K562 (cell line): Measurements from ENCODE around the gene AHI1. TPM values are rescaled to one million over a fixed set of nuclear protein-coding genes. Genes with fewer than 3 reads are reported as not detected.

Experiments used
- ATAC-seq: fragments of 200-7000 bp; cut with Tn5 transposase; 3 replicates; pipeline ENCODE4 v1.9.1; 2020; ENCODE audit warnings: moderate library complexity
- BruUV-seq: library from RNA; stranded (reverse); fragments of 400-500 nt; replicated peaks from 2 replicates; lab custom pipeline; 2021; lab: Mats Ljungman, UMichigan
- CTCF ChIA-PET: fragments of 300-600 bp; formaldehyde crosslinking; extraction: SDS; loops from one replicate; lab custom pipeline; 2021; ENCODE audit warnings: low intra/inter-chr PET ratio; lab: Yijun Ruan, JAX
- POLR2A ChIA-PET: fragments of 300-600, 350-650 bp; sonication (Branson Sonifier 250); formaldehyde crosslinking; extraction: SDS; loops from one replicate; lab custom pipeline; 2021; ENCODE audit warnings: antibody characterized with exemption, inconsistent platforms; lab: Yijun Ruan, JAX
- DNase-seq, 4 experiments: peaks; one replicate each; pipeline versions ENCODE4 v3.0.0 to v3.0.0-alpha.2; 2011 to 2018; ENCODE audit warnings: low spot score in 3 of 4, mixed read lengths in 3 of 4; ENCODE audit errors: extremely low read depth in 1 of 4
- FAIRE-seq: peaks from 2 replicates; lab custom pipeline; 2011; peaks lifted over from hg19 to GRCh38; lab: Jason Lieb, UNC
- H2AFZ ChIP-seq: 2 replicates; pipeline ENCODE4 v1.6.0; 2011; ENCODE audit warnings: low read depth, low read length, control low read depth, inconsistent platforms
- H3K27ac ChIP-seq: fragments of 200-600 bp; 3 replicates; pipeline ENCODE4 v1.8.0; 2011; ENCODE audit warnings: low read depth, mild to moderate bottlenecking, control low read depth, inconsistent platforms, low read length, moderate library complexity, mixed read lengths; ENCODE audit errors: extremely low read depth
- H3K27me3 ChIP-seq, 2 experiments: fragments of 300-600 bp in 1 of 2; 2 replicates in 1 of 2; 3 replicates in 1 of 2; pipeline versions ENCODE4 v1.6.0 to v1.8.0; 2011; ENCODE audit warnings: inconsistent platforms in 2 of 2, low read length in 2 of 2, mild to moderate bottlenecking in 1 of 2, mixed read lengths in 1 of 2, moderate library complexity in 1 of 2; ENCODE audit not compliant: control insufficient read depth in 2 of 2, insufficient read depth in 2 of 2
- H3K36me3 ChIP-seq: fragments of 300-600 bp; 3 replicates; pipeline ENCODE4 v1.8.0; 2011; ENCODE audit warnings: mild to moderate bottlenecking, low read length, inconsistent platforms; ENCODE audit not compliant: control insufficient read depth, insufficient read depth
- H3K4me1 ChIP-seq, 2 experiments: fragments of 200-600 bp in 1 of 2; replicated peaks in 1 of 2; 2 replicates in 1 of 2; 3 replicates in 1 of 2; pipeline versions ENCODE4 v1.5.1 to v1.8.0; 2011; ENCODE audit warnings: inconsistent platforms in 2 of 2, low read length in 2 of 2, mild to moderate bottlenecking in 1 of 2, mixed read lengths in 1 of 2, moderate library complexity in 1 of 2; ENCODE audit not compliant: control insufficient read depth in 2 of 2, insufficient read depth in 2 of 2
- H3K4me2 ChIP-seq: 2 replicates; pipeline ENCODE4 v1.6.1; 2011; ENCODE audit warnings: low read length, control low read depth, inconsistent platforms, mixed read lengths; ENCODE audit not compliant: insufficient read depth
- H3K4me3 ChIP-seq: fragments of 200-600 bp; sonication (generic), shearing (Covaris generic); 2 replicates; pipeline ENCODE4 v1.5.1; 2016; ENCODE audit warnings: control low read depth, inconsistent platforms
- H3K79me2 ChIP-seq: fragments of 200-600 bp; 3 replicates; pipeline ENCODE4 v1.8.0; 2011; ENCODE audit warnings: low read length, inconsistent platforms; ENCODE audit not compliant: control insufficient read depth, insufficient read depth
- H3K9ac ChIP-seq, 2 experiments: 2 replicates each; pipeline versions ENCODE4 v1.6.0 to v1.6.1; 2011; ENCODE audit warnings: low read depth in 2 of 2, low read length in 2 of 2, control low read depth in 1 of 2, inconsistent platforms in 1 of 2, mild to moderate bottlenecking in 1 of 2, mixed read lengths in 1 of 2; ENCODE audit not compliant: insufficient read depth in 1 of 2
- H3K9me1 ChIP-seq: one replicate; pipeline ENCODE4 v1.6.0; 2011; ENCODE audit warnings: inconsistent platforms, mild to moderate bottlenecking, low read length, moderate library complexity; ENCODE audit not compliant: control insufficient read depth, insufficient read depth
- H3K9me3 ChIP-seq: replicated peaks from 2 replicates; pipeline ENCODE4 v1.5.1; 2011; ENCODE audit warnings: low read depth, low read length, inconsistent platforms; ENCODE audit not compliant: control insufficient read depth, insufficient read depth
- H4K20me1 ChIP-seq: replicated peaks from 2 replicates; pipeline ENCODE4 v1.6.1; 2011; ENCODE audit warnings: low read length, inconsistent platforms, mixed read lengths; ENCODE audit not compliant: control insufficient read depth, insufficient read depth
- BCOR ChIP-seq: fragments of 450-650 bp; IDR thresholded peaks from 2 replicates; pipeline ENCODE4 v1.6.1; 2016
- CBX5 ChIP-seq: IDR thresholded peaks from 2 replicates; pipeline ENCODE4 v1.6.1; 2014; ENCODE audit warnings: low read depth, borderline replicate concordance
- CHD1 ChIP-seq: fragments of 200-600 bp; sonication (generic); IDR thresholded peaks from one replicate; pipeline ENCODE4 v1.6.1; 2012; ENCODE audit warnings: mild to moderate bottlenecking, moderate library complexity, low read length, inconsistent platforms
- FOXJ3 ChIP-seq: sonication (generic); formaldehyde crosslinking; IDR thresholded peaks from 2 replicates; pipeline ENCODE4 v1.4.0; 2020; ENCODE audit warnings: mild to moderate bottlenecking, missing genetic modification reagents
- NONO ChIP-seq, 2 experiments: fragments of 200-400 bp in 1 of 2; fragments of 450-650 bp in 1 of 2; formaldehyde crosslinking in 1 of 2; IDR thresholded peaks; 2 replicates each; pipeline ENCODE4 v1.6.1; 2017; ENCODE audit warnings: low read depth in 2 of 2, mild to moderate bottlenecking in 2 of 2, moderate library complexity in 2 of 2, low read length in 1 of 2
- SPI1 ChIP-seq: IDR thresholded peaks from 2 replicates; pipeline ENCODE4 v1.6.1; 2011; ENCODE audit warnings: low read depth, low read length, control low read depth, borderline replicate concordance
- ZKSCAN8 ChIP-seq: fragments of 200-800 bp; sonication (Bioruptor generic); IDR thresholded peaks from 2 replicates; pipeline ENCODE4 v1.6.1; 2016; ENCODE audit warnings: missing genetic modification characterization, missing compliant biosample characterization
- ZNF274 ChIP-seq: IDR thresholded peaks from 2 replicates; pipeline ENCODE4 v1.6.1; 2011; ENCODE audit warnings: low read depth, mild to moderate bottlenecking, low read length, moderate library complexity, borderline replicate concordance
- WGBS: fragments of 100-300 bp; shearing (Covaris generic); methylation state at CpG from one replicate; pipeline ENCODE4 v1.1.6; 2016; ENCODE audit warnings: low coverage, mixed read lengths; ENCODE audit not compliant: insufficient coverage; ENCODE audit errors: missing lambda C conversion rate; 5-methylcytosine and 5-hydroxymethylcytosine counted together
- in situ Hi-C: fragments of 300-500 bp; cut with MboI; formaldehyde crosslinking; loops from 4 replicates; pipeline ENCODE4 v1.15.0; 2018; ENCODE audit warnings: inconsistent platforms, mixed read lengths
- intact Hi-C: fragments of 100-400 bp; cut with micrococcal nuclease; formaldehyde crosslinking; loops from 2 replicates; pipeline ENCODE4 v1.14.2; 2022
- polyA plus RNA-seq, 8 experiments: library from polyadenylated mRNA; depleted of rRNA in 4 of 8; stranded (reverse) in 5 of 8; unstranded in 3 of 8; fragments of >200 nt; fragmentation: Nextera tagmentation in 2 of 8; fragmentation: Illumina TruSeq in 1 of 8; extraction: Ambion mirVana in 2 of 8; extraction: Trizol in 1 of 8; gene quantifications; 2 replicates each; pipeline versions ENCODE4 v1.2.1 to v1.2.3, GENCODE V29; 2011 to 2014; ENCODE audit warnings: inconsistent platforms in 1 of 8, missing spikeins in 1 of 8
- total RNA-seq, 7 experiments: library from RNA; depleted of rRNA in 6 of 7; stranded (reverse); fragments of >200 nt in 6 of 7; fragmentation: Illumina TruSeq in 2 of 7; extraction: Trizol in 2 of 7; gene quantifications; 2 replicates each; pipeline versions ENCODE4 v1.2.1 to v1.2.3, GENCODE V29; 2011 to 2021; ENCODE audit warnings: low replicate concordance in 1 of 7

AHI1 gene
- total and polyA plus RNA-seq, 9 of the 15 experiments (the other 6 are each of a cell fraction or from before 2014, with no cell fraction given) = 24.7 to 54.9 (median 32.2) TPM

DNA sequence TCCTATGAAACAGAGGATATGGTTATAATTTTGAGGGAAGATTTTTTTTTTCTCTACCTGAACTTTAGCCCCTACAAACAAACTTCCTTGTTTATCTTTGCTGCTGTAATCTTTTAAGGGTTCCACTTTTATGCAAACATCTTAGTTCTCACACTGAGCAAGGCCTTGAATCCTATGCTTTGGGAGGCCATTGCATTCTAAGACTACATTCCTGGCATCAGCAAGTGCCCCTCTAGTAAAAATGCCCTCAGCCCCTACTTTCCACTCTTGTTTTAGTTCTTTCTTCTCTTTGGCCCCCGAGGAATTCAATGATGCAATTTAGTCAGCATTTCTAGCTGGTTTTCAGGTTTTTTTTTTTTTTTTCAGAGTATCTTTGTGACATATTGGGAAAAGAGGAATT lies 8.1 kb upstream of the AHI1 start:
- H3K79me2 ChIP-seq = no peaks in the 10 kb centered on the region
- 6% methylated on average over 1 of the region's 1 CpG for WGBS
- TF ChIP-seq CBX5 = no peak
- 0 out of 2 replicates have a peak, but pooled peaks have one; percentile 11 for TF ChIP-seq ZKSCAN8 (CRISPR knock-in tag)
- no peak for FAIRE-seq
- no peaks in the 10 kb centered on the region for H3K27me3 ChIP-seq
- CTCF ChIA-PET = interaction anchor here (0.7 to 2.5 kb wide), 5 partner anchors 31 to 812 kb away, joined by 3 to 12 read pairs (median 5); no protein-coding TSS in a partner anchor
- no peak for ATAC-seq
- no peaks in the 10 kb centered on the region for H3K9me1 ChIP-seq
- H3K27ac ChIP-seq = no peak overlapping the region
- DNase-seq = no peak
- no peak overlapping the region for H3K4me3 ChIP-seq
- POLR2A ChIA-PET = no interaction called here
- in situ Hi-C loops = no loop called here
- no peak overlapping the region for H3K4me2 ChIP-seq
- intact Hi-C loops = loop anchor here (1.0 to 10.0 kb wide), 4 partner anchors 31 to 809 kb away; no protein-coding TSS in a partner anchor
- H3K9ac ChIP-seq = no peak overlapping the region
- no peak overlapping the region for H2AFZ ChIP-seq
- peaks cover 0 to 6% of the 10 kb centered on the region in 2 experiments; a peak in 3 of 5 replicates for H3K4me1 ChIP-seq
- no peaks in the 10 kb centered on the region for H3K36me3 ChIP-seq
- no peaks in the 10 kb centered on the region for H4K20me1 ChIP-seq
- H3K9me3 ChIP-seq = no peaks in the 10 kb centered on the region
- no TSS peak for BruUV-seq

DNA sequence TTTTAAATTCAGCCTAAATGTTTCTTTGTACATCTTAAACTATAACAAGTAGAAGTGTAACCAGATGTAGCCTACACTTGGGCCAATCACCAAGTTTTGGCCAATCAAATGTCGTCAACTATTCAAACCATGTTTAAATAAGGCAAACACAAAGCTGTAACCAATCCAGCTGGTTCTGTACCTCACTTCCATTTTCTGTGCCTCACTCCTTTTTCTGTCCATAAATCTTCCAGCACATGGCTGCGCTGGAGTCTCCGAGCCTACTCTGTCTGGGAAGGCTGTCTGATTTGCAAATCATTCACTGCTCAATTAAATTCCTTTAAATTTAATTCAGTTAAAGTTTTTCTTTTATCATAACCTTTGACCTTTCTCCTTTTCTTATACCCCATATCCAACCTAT lies 7.7 kb upstream of the AHI1 start:
- ChIA-PET CTCF (interaction anchor here (0.7 to 2.5 kb wide), 4 partner anchors 31 to 812 kb away, joined by 3 to 12 read pairs (median 4); no protein-coding TSS in a partner anchor), POLR2A (no interaction called here)
- intact Hi-C loops (loop anchor here (10.0 kb wide), 1 partner anchor 810 kb away; no protein-coding TSS in a partner anchor), in situ Hi-C loops (no loop called here)
- Histone ChIP-seq H3K36me3 (no peaks in the 10 kb centered on the region), H3K9ac (no peak overlapping the region), H2AFZ (no peak overlapping the region), H3K4me3 (no peak overlapping the region), H3K9me1 (no peaks in the 10 kb centered on the region), H4K20me1 (no peaks in the 10 kb centered on the region), H3K4me2 (no peak overlapping the region), H3K27ac (no peak overlapping the region), H3K9me3 (no peaks in the 10 kb centered on the region), H3K4me1 (peaks cover 0 to 6% of the 10 kb centered on the region in 2 experiments; a peak in 3 of 5 replicates), H3K79me2 (no peaks in the 10 kb centered on the region), H3K27me3 (no peaks in the 10 kb centered on the region)
- WGBS = 65% methylated on average over 3 of the region's 3 CpGs
- no peak for DNase-seq
- no peak for ATAC-seq
- no peak for TF ChIP-seq SPI1
- TF ChIP-seq NONO (IDR thresholded peaks at IDR 0.05; ENCODE audit: low read depth in 2 of 2, low read length in 1 of 2) = no peak
- no peak for TF ChIP-seq ZNF274
- no peak for TF ChIP-seq CHD1
- no peak for TF ChIP-seq FOXJ3 (CRISPR knock-in tag)
- no peak for TF ChIP-seq BCOR
- no TSS peak for BruUV-seq
- FAIRE-seq = no peak
